UCSD-AML1 (cell line): ENCODE results near the gene PARD6G.
"Not testable (repeated sequence)": the region's sequence is repeated elsewhere in the genome, so short reads cannot be mapped to it uniquely, and the experiment has no call there.

Experiments used
- DNase-seq: peaks from one replicate; lab custom pipeline; 2025; ENCODE audit not compliant: unreplicated experiment; lab: John Stamatoyannopoulos, UW

PARD6G gene

DNA sequence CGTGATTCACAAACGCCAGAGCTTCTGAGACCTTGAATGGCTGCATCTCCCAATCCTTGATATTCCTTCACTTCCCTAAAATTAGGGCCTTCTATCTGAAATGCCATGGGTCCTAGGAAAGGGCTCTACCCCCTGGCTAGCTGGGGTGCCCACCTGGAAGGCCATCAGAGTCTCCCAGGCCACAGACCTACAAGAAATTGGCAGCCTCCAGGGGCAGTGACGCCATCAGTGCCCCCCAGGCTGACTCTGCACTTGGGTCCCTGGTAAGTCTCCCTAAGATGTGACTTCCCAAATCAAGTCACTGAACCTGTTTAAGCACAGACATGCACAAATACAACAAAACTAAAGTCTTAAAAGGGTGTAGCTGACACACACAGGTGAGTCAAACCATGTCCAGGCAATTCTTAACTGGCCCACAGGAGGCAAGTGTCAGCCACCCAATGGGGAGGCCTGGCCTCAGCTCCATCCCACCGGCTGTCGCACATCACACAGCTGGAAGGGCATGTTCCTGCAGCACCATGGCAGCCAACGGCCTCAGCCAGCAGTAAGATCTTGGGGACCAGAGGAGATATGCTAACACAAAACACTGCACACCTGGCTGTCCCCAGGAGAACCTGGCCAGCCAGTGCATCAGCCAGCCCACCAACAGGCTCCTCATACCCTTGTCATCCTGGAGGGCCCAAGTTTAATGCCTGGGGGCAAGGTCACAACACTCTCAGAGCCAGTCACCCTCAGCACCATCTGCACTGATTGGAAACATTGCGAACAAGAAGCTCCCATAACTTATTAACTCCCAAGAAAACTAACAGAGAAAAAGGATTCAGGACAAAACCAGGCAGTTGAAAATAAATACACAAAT is 5.2 kb downstream of the PARD6G start:
- no peak for DNase-seq

DNA sequence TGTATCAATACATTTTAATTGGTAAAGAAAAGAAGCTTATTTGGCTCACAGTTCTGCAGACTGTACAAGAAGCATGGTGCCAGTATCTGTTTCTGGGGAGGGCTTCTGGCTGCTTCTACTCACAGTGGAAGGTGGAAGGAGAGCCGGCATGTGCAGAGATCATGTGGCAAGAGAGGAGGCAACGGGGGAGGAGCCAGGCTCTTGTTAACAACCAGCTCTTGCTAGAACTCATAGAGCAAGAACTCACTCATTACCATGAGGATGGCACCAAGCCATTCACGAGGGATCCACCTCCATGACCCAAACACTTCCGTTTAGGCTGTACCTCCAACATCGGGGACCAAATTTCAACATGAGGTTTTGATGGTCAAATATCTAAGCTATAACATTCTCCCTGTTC is 7.5 kb downstream of the PARD6G start:
- no peak for DNase-seq

DNA sequence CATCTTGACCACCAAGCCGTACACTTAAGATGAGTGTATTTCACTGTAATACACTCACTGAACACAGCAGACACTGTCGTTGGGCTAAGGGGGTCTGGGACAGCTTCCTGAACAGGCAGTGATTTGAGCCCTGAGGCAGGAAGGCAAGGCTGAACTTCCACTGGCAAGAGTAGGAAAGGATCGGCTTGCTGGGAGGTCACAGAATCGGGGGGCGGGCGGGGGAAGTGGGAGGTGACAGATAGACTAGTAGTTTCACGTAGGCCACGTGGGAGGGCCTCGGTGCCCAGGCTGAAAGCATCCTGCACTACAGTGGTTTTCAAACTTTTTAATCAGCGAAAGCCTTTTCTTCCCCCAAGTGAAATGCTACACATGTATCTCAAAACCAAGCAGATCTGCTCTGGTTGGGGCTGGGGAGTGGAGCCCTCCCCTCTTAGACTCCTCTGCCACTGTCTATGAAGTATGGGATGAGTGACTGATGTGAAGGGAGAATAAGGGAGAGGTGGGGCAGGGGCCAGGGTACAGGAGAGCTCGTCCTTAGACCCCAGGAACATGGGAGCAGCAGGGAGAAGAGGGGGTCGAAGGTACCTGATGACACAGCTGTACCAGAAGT is 8.6 kb downstream of the PARD6G start:
- DNase-seq = no peak

DNA sequence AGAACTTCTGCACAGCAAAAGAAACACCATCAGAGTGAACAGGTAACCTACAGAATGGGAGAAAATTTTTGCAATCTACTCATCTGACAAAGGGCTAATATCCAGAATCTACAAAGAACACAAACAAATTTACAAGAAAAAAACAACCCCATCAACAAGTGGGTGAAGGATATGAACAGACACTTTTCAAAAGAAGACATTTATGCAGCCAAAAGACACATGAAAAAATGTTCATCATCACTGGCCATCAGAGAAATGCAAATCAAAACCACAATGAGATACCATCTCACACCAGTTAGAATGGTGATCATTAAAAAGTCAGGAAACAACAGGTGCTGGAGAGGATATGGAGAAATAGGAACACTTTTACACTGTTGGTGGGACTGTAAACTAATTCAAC is 9.8 kb downstream of the PARD6G start:
- not testable (repeated sequence) for DNase-seq

DNA sequence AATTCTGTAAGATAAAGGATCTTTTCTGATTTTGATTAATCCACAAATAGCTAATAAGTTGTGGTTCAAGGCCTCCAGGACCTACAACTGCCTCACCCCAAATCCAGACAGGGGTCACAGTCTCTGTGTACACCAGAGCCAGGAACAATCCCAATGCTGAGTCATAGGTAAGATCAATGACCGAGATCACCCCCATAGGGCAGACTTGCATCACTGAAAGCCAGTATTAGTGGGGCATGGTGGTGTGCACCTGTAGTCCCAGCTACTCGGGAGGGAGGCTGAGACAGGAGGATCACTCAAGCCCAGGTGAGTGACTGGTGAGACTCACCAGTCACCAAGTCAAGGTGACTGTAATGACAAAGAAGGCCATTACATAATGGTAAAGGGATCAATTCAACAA is 12.9 kb downstream of the PARD6G start:
- no peak for DNase-seq

DNA sequence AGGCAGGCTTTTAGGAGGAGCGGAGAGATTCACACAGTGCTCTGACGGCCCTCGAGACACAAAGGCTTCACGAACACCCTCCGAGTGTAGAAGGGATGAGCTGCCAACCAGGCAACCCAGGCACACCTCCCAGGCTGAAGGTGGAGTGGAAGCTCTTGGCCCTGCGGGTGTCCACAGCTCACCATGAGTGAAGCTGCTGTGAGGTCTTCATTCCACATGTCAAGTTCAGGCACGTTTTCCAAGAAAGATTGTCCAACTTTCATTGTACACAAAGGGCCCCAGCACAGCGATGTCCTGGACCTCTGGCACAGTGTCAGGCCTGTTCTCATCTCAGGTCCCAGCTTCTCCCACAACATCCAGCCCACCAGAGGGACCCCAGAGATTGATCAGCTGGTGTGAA is 13.4 kb downstream of the PARD6G start:
- DNase-seq = no peak

DNA sequence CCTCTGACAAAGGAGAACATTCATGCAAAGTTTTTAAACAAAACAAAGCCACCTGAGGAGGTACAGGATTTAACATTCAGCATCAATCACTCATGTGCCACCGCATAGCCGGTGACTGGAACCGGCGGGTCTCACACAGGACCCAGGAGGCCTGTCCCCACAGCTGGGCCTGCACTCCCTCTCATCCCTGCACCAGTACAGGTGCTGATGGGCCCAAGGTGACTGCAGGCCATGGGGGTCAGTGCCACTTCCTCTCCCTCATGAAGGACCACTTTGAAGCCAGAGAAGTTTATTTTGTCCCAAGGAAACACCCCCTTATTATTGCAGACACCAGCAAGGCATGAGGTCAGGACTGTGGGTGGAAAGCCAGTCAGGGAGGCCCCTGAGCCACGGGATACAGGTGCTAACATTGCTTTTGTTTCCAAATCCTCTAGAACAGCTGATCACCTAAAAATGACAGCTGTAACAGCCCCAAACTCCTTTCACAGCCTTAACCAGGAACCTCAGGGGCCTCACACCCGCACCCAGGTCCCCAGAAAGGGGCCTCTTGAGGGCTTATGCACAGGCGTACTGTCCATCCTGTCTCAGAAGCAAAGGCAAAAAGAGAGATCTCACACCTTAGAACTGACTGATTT is 14.0 kb downstream of the PARD6G start:
- DNase-seq = no peak

DNA sequence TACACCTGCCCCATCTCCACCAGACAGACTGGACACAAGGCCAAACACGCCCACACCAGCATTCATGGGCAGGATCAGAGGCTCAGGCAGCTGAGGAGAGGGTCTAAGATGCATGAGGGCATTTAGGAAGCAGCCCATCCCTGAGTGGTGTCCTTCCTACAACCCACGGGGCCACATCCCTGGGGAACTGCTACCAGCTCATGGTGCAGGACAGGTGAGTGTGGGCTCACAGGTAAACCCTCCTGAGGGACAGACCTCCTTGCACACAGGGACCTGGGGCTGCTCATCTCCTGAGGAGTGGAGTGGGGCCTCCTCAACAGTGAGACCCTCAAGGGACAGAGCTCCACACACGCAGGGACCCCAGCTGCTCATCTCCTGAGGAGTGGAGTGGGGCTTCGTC is 14.6 kb downstream of the PARD6G start:
- no peak for DNase-seq

DNA sequence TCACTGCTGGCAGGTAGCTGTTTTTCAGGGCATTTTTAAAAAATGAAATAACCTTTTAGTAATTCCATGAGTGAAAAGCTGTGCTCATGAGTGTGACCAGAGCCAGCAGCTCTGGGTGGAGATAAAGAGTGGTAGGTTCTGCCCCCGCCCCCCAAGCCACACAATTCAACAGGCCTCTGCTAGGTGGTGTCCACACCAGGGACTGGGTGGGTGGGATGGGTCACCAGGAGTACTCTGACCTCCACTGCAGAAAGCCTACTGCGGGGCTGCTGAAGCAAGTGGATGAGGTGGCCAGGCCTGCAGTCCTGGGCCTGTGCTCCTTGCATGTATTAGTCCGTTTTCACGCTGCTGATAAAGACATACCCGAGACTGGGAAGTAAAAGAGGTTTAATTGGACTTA is 15.3 kb downstream of the PARD6G start:
- DNase-seq = no peak

DNA sequence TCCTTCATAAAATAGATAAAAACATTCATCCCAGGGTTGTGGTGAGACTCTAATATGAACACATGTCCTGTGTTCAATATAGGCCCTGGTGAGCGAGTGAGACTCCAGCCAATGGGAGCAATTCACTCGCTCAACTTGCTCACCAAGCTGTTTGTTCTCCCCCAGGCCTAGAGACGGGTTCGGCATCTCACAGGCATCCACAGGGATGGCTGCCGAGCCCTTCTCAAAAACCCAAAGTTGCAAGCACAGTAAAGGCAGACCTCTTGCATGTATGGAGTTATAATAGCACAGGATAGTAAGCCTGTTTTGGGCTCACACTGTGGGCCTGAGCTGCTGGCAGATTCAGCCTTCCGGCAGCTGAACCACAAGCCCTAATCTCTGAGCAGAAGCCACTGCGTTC is 15.7 kb downstream of the PARD6G start:
- no peak for DNase-seq

DNA sequence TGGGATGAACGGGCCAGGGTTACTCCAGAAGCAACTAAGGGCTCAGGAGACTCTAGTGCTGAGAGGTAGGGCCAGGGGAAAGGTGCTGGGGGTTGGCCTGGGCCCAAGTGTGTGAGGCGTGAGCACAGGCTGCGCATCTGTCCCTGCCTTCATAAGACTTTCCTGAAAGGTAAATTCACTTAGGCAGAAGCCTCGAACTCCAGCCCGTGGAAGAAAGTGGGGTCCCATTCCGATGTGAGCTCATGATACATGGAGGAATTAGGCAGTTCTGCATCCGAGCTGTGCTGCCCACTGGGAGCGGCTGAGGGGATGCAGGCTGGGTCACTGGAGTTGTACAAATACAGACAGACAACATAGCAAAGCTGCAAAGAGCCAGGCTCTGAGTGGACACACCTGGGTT is 16.2 kb downstream of the PARD6G start:
- no peak for DNase-seq

DNA sequence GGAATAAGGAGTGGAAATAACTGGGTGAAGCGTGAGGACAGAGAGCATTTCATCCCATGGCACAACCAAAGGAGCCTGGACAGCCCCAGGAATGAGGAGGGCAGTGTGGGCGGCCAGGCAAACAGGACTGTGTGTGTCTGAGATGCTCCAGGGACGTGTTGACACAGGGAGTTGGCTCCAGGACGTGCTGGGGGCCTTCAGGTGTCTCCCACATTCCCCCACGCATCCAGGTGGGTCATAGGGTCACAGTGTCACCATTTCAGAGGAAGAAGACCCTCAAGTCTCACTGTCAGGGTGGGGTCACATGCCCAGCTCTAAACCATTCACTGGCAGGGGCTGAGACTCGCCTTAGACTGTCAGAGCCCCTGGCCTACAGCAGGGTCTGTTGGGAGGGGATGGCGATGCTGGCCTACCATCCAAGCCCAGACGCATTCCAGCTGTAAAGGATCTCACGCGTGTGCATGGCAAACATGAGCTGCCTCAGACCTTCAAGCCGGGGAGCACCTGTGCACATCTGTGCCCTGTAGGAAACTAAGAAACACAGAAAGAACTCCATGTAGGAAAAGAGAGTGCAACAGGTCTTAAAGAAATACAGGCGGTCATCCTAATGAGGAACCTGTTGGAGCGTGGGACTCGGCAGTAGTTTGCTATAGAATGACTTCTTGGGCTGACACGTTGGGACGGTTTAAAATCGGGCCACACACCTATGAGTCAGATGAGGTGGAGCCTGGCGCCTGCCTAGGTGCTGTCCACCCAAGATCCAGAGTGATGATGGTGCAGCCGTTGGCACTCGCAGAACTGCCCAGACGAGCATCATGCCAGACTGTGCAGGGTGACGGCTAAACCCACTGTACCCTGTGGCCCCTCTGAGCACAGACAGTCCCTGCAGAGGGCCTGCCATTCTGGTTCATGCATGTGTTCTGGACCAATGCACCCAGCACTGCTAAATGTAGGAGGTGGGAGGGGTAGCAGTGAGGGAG is 17.3 kb downstream of the PARD6G start:
- DNase-seq = no peak

DNA sequence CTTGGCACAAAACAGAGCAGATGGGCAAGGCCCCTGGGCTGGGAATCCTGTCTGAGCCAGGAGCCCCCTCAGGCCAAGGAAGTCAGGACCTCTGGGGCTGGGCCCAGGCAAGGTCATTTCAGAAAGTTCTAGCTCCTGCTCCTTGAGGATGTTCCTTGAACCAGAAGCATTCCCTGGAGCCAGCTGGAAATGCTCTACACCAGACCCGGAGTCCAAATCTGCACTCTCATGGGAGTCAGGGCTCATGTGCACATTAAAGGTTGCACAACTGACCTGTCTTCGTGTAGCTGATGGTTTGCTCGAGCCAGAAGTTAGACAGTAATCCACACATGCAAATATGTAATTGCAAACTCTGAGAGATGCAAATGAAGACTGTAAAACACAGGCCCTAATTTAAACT is 18.0 kb downstream of the PARD6G start:
- DNase-seq = no peak

DNA sequence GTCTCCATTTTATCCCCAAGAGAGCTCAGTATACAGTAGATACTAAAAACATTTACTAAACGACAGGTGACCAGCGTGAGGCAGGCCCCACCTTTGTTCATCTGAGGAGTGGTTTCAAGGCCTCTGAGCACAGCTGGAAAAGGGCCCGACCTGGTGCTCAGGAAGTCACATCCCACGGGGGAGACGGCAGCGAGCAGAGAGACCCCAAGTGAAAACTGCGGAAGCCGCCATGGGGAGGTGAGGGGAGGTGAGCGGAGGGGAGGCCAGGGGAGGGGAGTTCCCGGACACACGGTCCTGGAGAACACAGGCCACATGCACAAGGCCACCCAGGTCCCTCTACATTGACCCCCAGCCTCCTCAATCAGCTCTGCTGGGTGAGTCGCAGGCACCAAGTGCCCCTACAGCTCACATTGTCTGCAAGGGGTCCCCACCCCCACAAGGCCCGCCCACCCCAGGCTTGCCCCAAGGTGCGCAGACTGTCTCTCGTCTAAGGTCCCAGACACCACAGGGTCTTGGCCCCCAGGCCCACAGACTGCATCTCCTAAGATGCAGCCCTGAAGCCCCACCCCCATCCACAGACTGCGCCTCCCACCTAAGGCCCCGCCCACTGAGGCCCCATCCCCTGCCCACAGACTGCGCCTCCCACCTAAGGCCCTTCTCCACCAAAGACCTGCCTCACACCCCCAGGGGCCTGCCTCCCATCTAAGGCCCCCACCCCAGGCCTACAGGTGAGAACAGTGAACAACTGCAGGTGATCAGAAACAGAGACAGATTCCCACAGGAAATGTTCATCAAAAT is 19.1 kb downstream of the PARD6G start:
- DNase-seq = no peak

DNA sequence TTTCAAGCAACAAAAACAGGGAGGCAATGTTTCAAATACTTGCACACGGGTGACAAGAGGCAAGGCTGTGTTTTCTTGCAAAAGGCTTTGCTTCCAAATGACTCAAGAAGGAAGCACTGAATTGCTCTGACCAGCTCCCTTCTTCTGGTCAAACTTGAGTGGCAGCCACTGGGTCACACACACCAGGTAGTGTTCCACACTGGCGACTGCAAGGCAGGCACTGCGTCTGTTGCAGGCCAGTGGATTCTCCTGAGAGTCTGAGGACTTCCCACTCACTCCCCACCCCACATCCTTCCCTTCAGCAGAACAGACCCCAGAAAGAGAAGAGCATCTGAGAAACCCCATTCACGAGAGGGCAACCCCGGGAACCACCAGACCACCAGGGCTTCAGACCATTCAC is 19.8 kb downstream of the PARD6G start:
- DNase-seq = no peak

DNA sequence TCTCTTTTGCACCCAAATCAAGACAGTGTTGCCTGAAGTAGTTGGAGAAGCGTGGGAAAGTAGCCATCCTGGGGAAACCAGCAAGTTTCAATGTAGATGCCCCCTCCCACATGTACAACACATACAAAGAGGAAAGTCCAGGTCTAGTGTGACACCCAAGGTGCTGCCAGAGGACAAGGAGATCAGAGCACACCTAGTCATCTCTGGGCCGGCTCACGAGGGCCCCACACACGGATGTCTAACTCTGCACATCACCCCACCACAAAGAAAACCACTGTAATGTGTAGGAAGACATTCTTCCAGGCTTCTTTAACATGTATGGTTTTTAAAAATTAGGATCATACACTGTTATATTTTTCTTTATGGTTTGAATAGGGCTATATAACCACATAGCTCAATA is 21.6 kb downstream of the PARD6G start:
- no peak for DNase-seq

DNA sequence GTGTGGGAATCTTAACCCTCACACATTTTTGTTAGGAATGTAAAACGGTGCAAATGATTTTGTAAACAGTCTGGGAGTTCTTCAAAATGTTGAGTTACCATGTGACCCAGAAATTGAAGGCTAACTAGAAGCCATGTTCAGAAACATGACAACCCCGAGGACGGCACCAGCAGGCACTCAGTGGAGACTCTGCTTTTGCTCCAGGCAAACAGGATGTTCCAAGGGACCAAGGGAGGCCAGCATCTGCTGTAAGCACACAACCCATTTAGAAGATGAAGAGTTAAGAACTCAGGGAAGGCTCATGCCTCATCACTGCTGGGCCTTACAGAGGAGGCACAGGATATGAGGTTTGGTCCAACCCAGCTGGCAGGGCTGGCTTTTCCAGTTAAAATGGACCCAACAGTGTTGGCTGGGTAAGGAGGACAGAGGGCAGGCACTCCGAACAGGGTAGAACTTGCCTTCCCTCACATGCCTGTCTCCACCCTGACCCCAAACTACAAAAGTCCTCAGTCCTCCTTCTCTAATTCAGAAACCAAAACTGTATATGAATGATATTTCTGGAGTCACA is 23.6 kb downstream of the PARD6G start:
- DNase-seq = no peak

DNA sequence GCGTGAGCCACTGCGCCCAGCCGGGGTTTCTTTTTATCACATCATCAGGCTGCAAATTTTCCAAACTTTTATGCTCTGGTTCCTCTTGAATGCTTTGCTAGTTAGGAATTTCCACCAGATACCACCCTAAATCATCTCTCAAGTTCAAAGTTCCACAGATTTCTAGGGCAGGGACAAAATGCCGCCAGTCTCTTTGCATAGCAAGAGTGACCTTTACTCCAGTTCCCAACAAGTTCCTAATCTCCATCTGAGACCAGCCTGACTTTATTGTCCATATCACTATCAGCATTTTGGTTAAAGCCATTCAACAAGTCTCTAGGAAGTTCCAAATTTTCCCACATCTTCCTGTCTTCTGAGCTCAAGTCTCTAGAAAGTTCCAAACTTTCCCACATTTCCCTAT is 27.8 kb downstream of the PARD6G start:
- DNase-seq = not testable (repeated sequence)

DNA sequence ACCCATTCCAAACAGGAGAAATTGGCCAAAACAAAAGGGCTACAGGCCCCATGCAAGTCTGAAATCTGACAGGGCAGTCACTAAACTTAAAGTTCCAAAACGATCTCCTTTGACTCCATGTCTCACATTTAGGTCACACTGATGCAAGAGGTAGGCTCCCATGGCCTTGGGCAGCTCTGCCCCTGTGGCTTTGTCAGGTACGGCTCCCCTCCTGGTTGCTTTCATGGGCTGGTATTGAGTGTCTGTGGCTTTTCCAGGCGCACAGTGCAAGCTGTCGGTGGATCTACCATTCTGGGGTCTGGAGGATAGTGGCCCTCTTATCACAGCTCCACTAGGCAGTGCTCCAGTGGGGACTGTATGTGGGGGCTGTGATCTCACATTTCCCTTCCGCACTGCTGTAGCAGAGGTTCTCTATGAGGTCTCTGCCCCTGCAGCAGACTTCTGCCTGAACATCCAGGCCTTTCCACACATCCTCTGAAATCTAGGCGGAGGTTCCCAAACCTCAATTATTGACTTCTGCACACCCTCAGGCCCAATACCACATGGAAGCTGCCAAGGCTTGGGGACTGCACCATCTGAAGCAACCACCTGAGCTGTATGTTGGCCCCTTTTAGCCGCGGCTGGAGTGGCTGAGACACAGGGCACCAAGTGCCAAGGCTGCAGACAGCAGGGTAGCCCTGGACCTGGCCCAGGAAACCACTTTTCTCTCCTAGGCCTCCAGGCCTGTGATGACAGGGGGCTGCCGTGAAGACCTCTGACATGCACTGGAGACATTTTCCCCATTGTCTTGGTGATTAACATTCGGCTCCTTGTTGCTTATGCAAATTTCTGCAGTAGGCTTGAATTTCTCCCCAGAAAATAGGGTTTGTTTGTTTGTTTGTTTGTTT is 28.7 kb downstream of the PARD6G start:
- DNase-seq = no peak
